Measurements from ENCODE around the gene RAMP3.
"Not testable (repeated sequence)": the region's sequence is repeated elsewhere in the genome, so short reads cannot be mapped to it uniquely, and the experiment has no call there.

Gene RAMP3

GRCh38 chr7:45196374-45196773 is 38.8 kb downstream of the RAMP3 start:
- DNase-seq = no peak

- no peak for DNase-seq
Measured at GRCh38 chr7:45197461-45197860, 39.9 kb downstream of the RAMP3 start.

- DNase-seq = no peak
Measured at GRCh38 chr7:45198986-45199385, 41.4 kb downstream of the RAMP3 start.

GRCh38 chr7:45199506-45199905 is 41.9 kb downstream of the RAMP3 start:
- DNase-seq = no peak

GRCh38 chr7:45202625-45203024 is 45.0 kb downstream of the RAMP3 start:
- DNase-seq = no peak

GRCh38 chr7:45203036-45203435 is 45.4 kb downstream of the RAMP3 start:
- DNase-seq = no peak

GRCh38 chr7:45203459-45203858 is 45.9 kb downstream of the RAMP3 start:
- no peak for DNase-seq

GRCh38 chr7:45203936-45204445 is 46.4 kb downstream of the RAMP3 start:
- DNase-seq = peak; percentile 77

- DNase-seq = not testable (repeated sequence)
Measured at GRCh38 chr7:45206266-45206665, 48.7 kb downstream of the RAMP3 start.

GRCh38 chr7:45209909-45210308 is 52.3 kb downstream of the RAMP3 start:
- not testable (repeated sequence) for DNase-seq

GRCh38 chr7:45211066-45211465 is 53.5 kb downstream of the RAMP3 start:
- DNase-seq = no peak

GRCh38 chr7:45211958-45212357 is 54.4 kb downstream of the RAMP3 start:
- no peak for DNase-seq

GRCh38 chr7:45212606-45213005 is 55.0 kb downstream of the RAMP3 start:
- no peak for DNase-seq

- DNase-seq = no peak
Measured at GRCh38 chr7:45215601-45216062, 58.0 kb downstream of the RAMP3 start.

- DNase-seq = no peak
Measured at GRCh38 chr7:45216181-45216580, 58.6 kb downstream of the RAMP3 start.

GRCh38 chr7:45216622-45217165 is 59.1 kb downstream of the RAMP3 start:
- DNase-seq = no peak

GRCh38 chr7:45217358-45217757 is 59.8 kb downstream of the RAMP3 start:
- no peak for DNase-seq

GRCh38 chr7:45219130-45219529 is 61.5 kb downstream of the RAMP3 start:
- no peak for DNase-seq

- no peak for DNase-seq
Measured at GRCh38 chr7:45219801-45220435, 62.3 kb downstream of the RAMP3 start.

GRCh38 chr7:45220846-45221618 is 63.4 kb downstream of the RAMP3 start:
- no peak for DNase-seq

GRCh38 chr7:45221896-45222604 is 64.5 kb downstream of the RAMP3 start:
- DNase-seq = no peak

GRCh38 chr7:45223078-45223477 is 65.5 kb downstream of the RAMP3 start:
- DNase-seq = no peak

All from fibroblast of skin of scalp (primary cell).